ENCODE data around the gene ATXN1.

Gene ATXN1

DNA sequence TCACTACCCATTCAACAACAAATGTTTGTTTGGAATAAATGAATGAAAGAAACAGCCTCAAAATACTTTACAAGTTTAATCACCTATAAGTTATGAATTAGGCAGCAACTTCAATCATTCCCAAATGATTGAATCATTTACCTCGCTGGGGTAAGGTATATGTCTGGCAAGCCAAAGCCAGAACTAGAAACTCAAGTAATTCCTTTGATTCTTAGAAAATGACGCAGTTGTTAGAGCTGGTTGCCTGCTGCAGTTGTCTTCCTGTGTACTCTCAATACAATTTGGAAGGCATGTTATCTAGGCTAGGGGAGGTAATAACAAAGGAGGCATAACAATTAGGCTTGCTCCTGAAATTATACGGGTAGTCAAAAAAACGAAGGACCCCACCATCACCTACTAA lies 160.6 kb downstream of the ATXN1 start:
- Histone ChIP-seq H3K4me2 (ENCODE audit: low read length) (no peak overlapping the region), H3K27me3 (ENCODE audit: insufficient read depth, low read length, poor library complexity) (no peaks in the 10 kb centered on the region), H2BK120ac (ENCODE audit: low read depth, low read length) (no peak overlapping the region), H2BK5ac (ENCODE audit: low read length) (no peak overlapping the region), H3K79me2 (ENCODE audit: control insufficient read depth, insufficient read depth, low read length) (no peaks in the 10 kb centered on the region), H3K36me3 (ENCODE audit: control insufficient read depth, insufficient read depth, low read length) (no peaks in the 10 kb centered on the region), H3K4ac (ENCODE audit: low read depth, low read length) (no peak overlapping the region), H4K8ac (ENCODE audit: low read depth, low read length) (no peak overlapping the region), H2BK15ac (replicated peaks; ENCODE audit: low read depth) (no peak overlapping the region), H4K5ac (ENCODE audit: low read length) (no peak overlapping the region), H3K79me1 (ENCODE audit: low read length) (no peaks in the 10 kb centered on the region), H3K27ac (ENCODE audit: low read depth, low read length) (no peak overlapping the region), H3K4me1 (ENCODE audit: control insufficient read depth, low read depth, low read length) (no peaks in the 10 kb centered on the region), H3K9ac (ENCODE audit: low read length) (no peak overlapping the region), H2AK5ac (ENCODE audit: low read length) (no peak overlapping the region), H3K18ac (ENCODE audit: low read length) (no peak overlapping the region), H3K56ac (ENCODE audit: low read length) (no peak overlapping the region), H3K23ac (ENCODE audit: low read length) (no peak overlapping the region), H3K4me3 (ENCODE audit: low read length) (no peak overlapping the region)
- no peak for DNase-seq
- no CpG with 5 or more reads among the region's 4 CpGs for WGBS (ENCODE audit: extremely low coverage, insufficient coverage, low lambda C conversion rate)

DNA sequence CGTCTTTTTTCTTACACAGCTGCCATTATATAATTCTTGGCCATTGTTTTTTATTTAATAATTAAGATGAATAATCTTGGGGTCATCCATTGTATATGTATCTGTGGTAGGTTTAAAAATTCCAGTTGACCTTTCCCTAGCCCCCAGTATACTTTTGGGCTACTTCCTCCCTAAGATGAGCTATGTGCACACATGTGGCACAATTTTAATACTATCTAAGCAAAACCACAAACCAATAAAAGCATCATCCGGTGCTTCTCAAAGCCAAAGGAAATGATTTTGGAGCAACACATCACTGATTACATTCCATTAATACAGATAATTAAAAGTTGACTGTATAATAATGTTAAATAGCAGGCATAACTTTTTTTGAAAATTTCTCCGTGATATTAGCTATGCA lies 161.2 kb downstream of the ATXN1 start:
- no peaks in the 10 kb centered on the region for H3K36me3 ChIP-seq (ENCODE audit: control insufficient read depth, insufficient read depth, low read length)
- DNase-seq, result no peak
- no peaks in the 10 kb centered on the region for H3K79me2 ChIP-seq (ENCODE audit: control insufficient read depth, insufficient read depth, low read length)
- no peaks in the 10 kb centered on the region for H3K27me3 ChIP-seq (ENCODE audit: insufficient read depth, low read length, poor library complexity)
- H3K56ac ChIP-seq (ENCODE audit: low read length), result no peak overlapping the region
- no peak overlapping the region for H3K4me3 ChIP-seq (ENCODE audit: low read length)
- no peak overlapping the region for H2BK5ac ChIP-seq (ENCODE audit: low read length)
- no peak overlapping the region for H4K8ac ChIP-seq (ENCODE audit: low read depth, low read length)
- no peak overlapping the region for H3K4ac ChIP-seq (ENCODE audit: low read depth, low read length)
- WGBS (ENCODE audit: extremely low coverage, insufficient coverage, low lambda C conversion rate), result no CpG with 5 or more reads among the region's 3 CpGs
- no peak overlapping the region for H3K27ac ChIP-seq (ENCODE audit: low read depth, low read length)
- no peaks in the 10 kb centered on the region for H3K4me1 ChIP-seq (ENCODE audit: control insufficient read depth, low read depth, low read length)
- H3K79me1 ChIP-seq (ENCODE audit: low read length), result no peaks in the 10 kb centered on the region
- H2AK5ac ChIP-seq (ENCODE audit: low read length), result no peak overlapping the region
- H2BK120ac ChIP-seq (ENCODE audit: low read depth, low read length), result no peak overlapping the region
- H3K9ac ChIP-seq (ENCODE audit: low read length), result no peak overlapping the region
- H3K18ac ChIP-seq (ENCODE audit: low read length), result no peak overlapping the region
- no peak overlapping the region for H3K4me2 ChIP-seq (ENCODE audit: low read length)
- no peak overlapping the region for H4K5ac ChIP-seq (ENCODE audit: low read length)
- H2BK15ac ChIP-seq (replicated peaks; ENCODE audit: low read depth), result no peak overlapping the region
- H3K23ac ChIP-seq (ENCODE audit: low read length), result no peak overlapping the region

DNA sequence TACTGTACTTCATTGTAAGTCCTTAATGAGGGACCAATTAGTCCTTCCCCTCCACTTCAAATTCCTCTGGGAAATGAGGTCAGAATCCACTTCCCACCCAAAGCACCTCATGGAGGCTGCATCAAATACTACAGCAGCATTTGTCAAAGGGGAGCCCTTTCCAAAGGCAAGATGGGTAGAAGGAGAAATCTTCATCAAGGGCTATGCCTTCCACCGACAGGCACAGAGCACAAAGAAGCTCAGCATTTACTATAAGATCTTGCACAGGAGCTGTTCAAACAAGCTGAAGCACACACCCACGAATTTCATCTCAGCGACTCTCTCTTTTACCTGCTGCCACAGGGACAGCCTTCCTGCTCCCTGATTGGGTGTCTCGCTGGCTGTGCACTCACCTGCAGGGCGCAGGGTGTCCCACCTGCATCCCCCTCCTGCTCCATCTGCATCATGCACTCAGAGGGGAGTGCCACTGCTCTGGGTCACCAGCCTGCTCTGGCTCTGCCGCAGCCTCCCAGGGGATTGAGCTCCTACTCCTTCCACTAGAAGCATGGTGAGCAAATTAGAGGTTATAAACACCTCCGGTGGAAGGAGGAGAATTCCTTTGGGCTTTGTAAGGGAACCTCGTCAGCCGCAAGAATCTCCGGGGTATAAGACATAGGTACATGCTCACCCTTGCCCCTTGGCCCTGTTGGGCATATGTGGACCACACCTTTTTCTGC lies 164.5 kb downstream of the ATXN1 start:
- Histone ChIP-seq H3K36me3 (ENCODE audit: control insufficient read depth, insufficient read depth, low read length) (no peaks in the 10 kb centered on the region), H3K4me2 (ENCODE audit: low read length) (no peak overlapping the region), H3K4me3 (ENCODE audit: low read length) (no peak overlapping the region), H3K27ac (ENCODE audit: low read depth, low read length) (no peak overlapping the region), H4K8ac (ENCODE audit: low read depth, low read length) (no peak overlapping the region), H3K18ac (ENCODE audit: low read length) (no peak overlapping the region), H2AK5ac (ENCODE audit: low read length) (no peak overlapping the region), H4K5ac (ENCODE audit: low read length) (no peak overlapping the region), H3K4me1 (ENCODE audit: control insufficient read depth, low read depth, low read length) (no peaks in the 10 kb centered on the region), H2BK120ac (ENCODE audit: low read depth, low read length) (no peak overlapping the region), H2BK5ac (ENCODE audit: low read length) (no peak overlapping the region), H3K9ac (ENCODE audit: low read length) (no peak overlapping the region), H3K27me3 (ENCODE audit: insufficient read depth, low read length, poor library complexity) (no peaks in the 10 kb centered on the region), H2BK15ac (replicated peaks; ENCODE audit: low read depth) (no peak overlapping the region), H3K23ac (ENCODE audit: low read length) (no peak overlapping the region), H3K56ac (ENCODE audit: low read length) (no peak overlapping the region), H3K4ac (ENCODE audit: low read depth, low read length) (no peak overlapping the region), H3K79me2 (ENCODE audit: control insufficient read depth, insufficient read depth, low read length) (no peaks in the 10 kb centered on the region), H3K79me1 (ENCODE audit: low read length) (no peaks in the 10 kb centered on the region)
- no CpG with 5 or more reads among the region's 10 CpGs for WGBS (ENCODE audit: extremely low coverage, insufficient coverage, low lambda C conversion rate)
- DNase-seq, result no peak

- Histone ChIP-seq H3K56ac (ENCODE audit: low read length) (no peak overlapping the region), H3K27me3 (ENCODE audit: insufficient read depth, low read length, poor library complexity) (no peaks in the 10 kb centered on the region), H3K4ac (ENCODE audit: low read depth, low read length) (no peak overlapping the region), H3K79me1 (ENCODE audit: low read length) (no peaks in the 10 kb centered on the region), H4K5ac (ENCODE audit: low read length) (no peak overlapping the region), H3K79me2 (ENCODE audit: control insufficient read depth, insufficient read depth, low read length) (no peaks in the 10 kb centered on the region), H3K9ac (ENCODE audit: low read length) (no peak overlapping the region), H3K4me3 (ENCODE audit: low read length) (no peak overlapping the region), H2BK120ac (ENCODE audit: low read depth, low read length) (no peak overlapping the region), H3K4me2 (ENCODE audit: low read length) (no peak overlapping the region), H3K36me3 (ENCODE audit: control insufficient read depth, insufficient read depth, low read length) (no peaks in the 10 kb centered on the region), H3K23ac (ENCODE audit: low read length) (no peak overlapping the region), H3K18ac (ENCODE audit: low read length) (no peak overlapping the region), H3K27ac (ENCODE audit: low read depth, low read length) (no peak overlapping the region), H4K8ac (ENCODE audit: low read depth, low read length) (no peak overlapping the region), H2BK5ac (ENCODE audit: low read length) (no peak overlapping the region), H3K4me1 (ENCODE audit: control insufficient read depth, low read depth, low read length) (no peaks in the 10 kb centered on the region), H2AK5ac (ENCODE audit: low read length) (no peak overlapping the region), H2BK15ac (replicated peaks; ENCODE audit: low read depth) (no peak overlapping the region)
- no peak for DNase-seq
- WGBS (ENCODE audit: extremely low coverage, insufficient coverage, low lambda C conversion rate), result no CpG with 5 or more reads among the region's 8 CpGs
Observed at GRCh38 chr6:16595514-16596120, 165.6 kb downstream of the ATXN1 start.

GRCh38 chr6:16594849-16595248 lies 166.4 kb downstream of the ATXN1 start:
- Histone ChIP-seq H3K4me1 (ENCODE audit: control insufficient read depth, low read depth, low read length) (no peaks in the 10 kb centered on the region), H4K5ac (ENCODE audit: low read length) (no peak overlapping the region), H2BK120ac (ENCODE audit: low read depth, low read length) (no peak overlapping the region), H2AK5ac (ENCODE audit: low read length) (no peak overlapping the region), H3K23ac (ENCODE audit: low read length) (no peak overlapping the region), H3K56ac (ENCODE audit: low read length) (no peak overlapping the region), H3K79me1 (ENCODE audit: low read length) (no peaks in the 10 kb centered on the region), H3K79me2 (ENCODE audit: control insufficient read depth, insufficient read depth, low read length) (no peaks in the 10 kb centered on the region), H3K27ac (ENCODE audit: low read depth, low read length) (no peak overlapping the region), H3K27me3 (ENCODE audit: insufficient read depth, low read length, poor library complexity) (no peaks in the 10 kb centered on the region), H3K4me3 (ENCODE audit: low read length) (no peak overlapping the region), H3K18ac (ENCODE audit: low read length) (no peak overlapping the region), H4K8ac (ENCODE audit: low read depth, low read length) (no peak overlapping the region), H3K36me3 (ENCODE audit: control insufficient read depth, insufficient read depth, low read length) (no peaks in the 10 kb centered on the region), H3K4me2 (ENCODE audit: low read length) (no peak overlapping the region), H3K9ac (ENCODE audit: low read length) (no peak overlapping the region), H2BK5ac (ENCODE audit: low read length) (no peak overlapping the region), H3K4ac (ENCODE audit: low read depth, low read length) (no peak overlapping the region), H2BK15ac (replicated peaks; ENCODE audit: low read depth) (no peak overlapping the region)
- no peak for DNase-seq
- no CpG with 5 or more reads among the region's 5 CpGs for WGBS (ENCODE audit: extremely low coverage, insufficient coverage, low lambda C conversion rate)
